Motor neuron (in vitro differentiated cells): ENCODE data around the gene ZMYND15. TPM values are rescaled to one million over a fixed set of nuclear protein-coding genes. Genes with fewer than 3 reads are reported as not detected.
"Not testable (repeated sequence)": the region's sequence is repeated elsewhere in the genome, so short reads cannot be mapped to it uniquely, and the experiment has no call there.

ENCODE experiments used
- ATAC-seq, 8 experiments: fragments of 200-7000 bp; cut with Tn5 transposase; replicated peaks in 6 of 8; 2 replicates each; pipeline ENCODE4 v1.8.0; 2021; ENCODE audit warnings: mild to moderate bottlenecking in 8 of 8, moderate library complexity in 8 of 8
- H3K27ac ChIP-seq, 2 donors: fragments of 250-450 bp; sonication (Bioruptor Pico); 2 replicates each; pipeline ENCODE4 v1.9.0; 2021; ENCODE audit warnings: antibody characterized with exemption in 2 of 2, mild to moderate bottlenecking in 2 of 2, moderate library complexity in 1 of 2
- H3K4me1 ChIP-seq, 2 donors: fragments of 250-450 bp; sonication (Bioruptor Pico); replicated peaks in 1 of 2; 2 replicates each; pipeline ENCODE4 v1.6.1; 2021; ENCODE audit warnings: antibody characterized with exemption in 2 of 2, mild to moderate bottlenecking in 2 of 2, moderate library complexity in 1 of 2
- H3K4me3 ChIP-seq, 5 donors: fragments of 250-450 bp; sonication (Bioruptor Pico); 2 replicates each; pipeline ENCODE4 v1.9.0; 2021; ENCODE audit warnings: antibody characterized with exemption in 5 of 5, mild to moderate bottlenecking in 5 of 5, moderate library complexity in 4 of 5
- WGBS, 10 experiments: fragments of 450-650 bp; shearing (Covaris generic); methylation state at CpG; one replicate each; pipeline ENCODE4 v1.0.0; 2022; 5-methylcytosine and 5-hydroxymethylcytosine counted together
- in situ Hi-C, 9 experiments: fragments of 400-800 bp; cut with MboI; loops; one replicate each; pipeline ENCODE4 v1.15.0; 2021; ENCODE audit warnings: low sequenced_read_pairs in 9 of 9, low pct_unique_long_range_greater_than_20kb in 2 of 9; ENCODE audit not compliant: unreplicated experiment in 9 of 9
- total RNA-seq, 8 experiments: library from RNA; unstranded; fragments of 300-600 nt; gene quantifications; 2 replicates each; pipeline versions ENCODE4 v1.2.3 to v1.2.4, GENCODE V29; 2022

Gene ZMYND15
- total RNA-seq, 8 experiments from 2014 or later, result 0.14 to 1.1 (median 0.51) TPM; not detected in 1

DNA sequence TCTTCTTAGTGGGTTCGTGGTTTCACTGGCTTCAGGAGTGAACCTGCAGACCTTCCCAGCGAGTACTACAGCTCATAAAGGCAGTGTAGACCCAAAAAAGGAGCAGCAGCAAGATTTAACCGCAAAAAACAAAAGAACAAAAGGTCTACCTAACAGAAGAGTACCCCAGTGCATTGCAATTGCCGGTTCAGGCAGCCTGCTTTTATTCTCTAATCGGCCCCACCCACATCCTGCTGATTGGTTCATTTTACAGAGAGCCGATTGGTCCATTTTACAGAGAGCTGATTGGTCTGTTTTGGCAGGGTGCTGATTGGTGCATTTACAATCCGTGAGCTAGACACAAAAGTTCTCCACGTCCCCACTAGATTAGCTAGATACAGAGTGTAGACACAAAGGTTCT is 31.2 kb upstream of the ZMYND15 start:
- H3K4me3 ChIP-seq, result no peak overlapping the region
- in situ Hi-C loops, result loop anchor here in 1 of 9 experiments (25.0 kb wide), 1 partner anchor 179 kb away; the partner anchor contains the start of gene C17orf107
- H3K4me1 ChIP-seq, result peaks cover 6 to 10% of the 10 kb centered on the region in 2 donors
- WGBS, 10 experiments, result 0 to 100% (median 74%) methylated on average over 1 to 4 of the region's 8 CpGs; no CpG with 5 or more reads in 3 of the 10 experiments
- no peak overlapping the region for H3K27ac ChIP-seq
- ATAC-seq, result no peak

DNA sequence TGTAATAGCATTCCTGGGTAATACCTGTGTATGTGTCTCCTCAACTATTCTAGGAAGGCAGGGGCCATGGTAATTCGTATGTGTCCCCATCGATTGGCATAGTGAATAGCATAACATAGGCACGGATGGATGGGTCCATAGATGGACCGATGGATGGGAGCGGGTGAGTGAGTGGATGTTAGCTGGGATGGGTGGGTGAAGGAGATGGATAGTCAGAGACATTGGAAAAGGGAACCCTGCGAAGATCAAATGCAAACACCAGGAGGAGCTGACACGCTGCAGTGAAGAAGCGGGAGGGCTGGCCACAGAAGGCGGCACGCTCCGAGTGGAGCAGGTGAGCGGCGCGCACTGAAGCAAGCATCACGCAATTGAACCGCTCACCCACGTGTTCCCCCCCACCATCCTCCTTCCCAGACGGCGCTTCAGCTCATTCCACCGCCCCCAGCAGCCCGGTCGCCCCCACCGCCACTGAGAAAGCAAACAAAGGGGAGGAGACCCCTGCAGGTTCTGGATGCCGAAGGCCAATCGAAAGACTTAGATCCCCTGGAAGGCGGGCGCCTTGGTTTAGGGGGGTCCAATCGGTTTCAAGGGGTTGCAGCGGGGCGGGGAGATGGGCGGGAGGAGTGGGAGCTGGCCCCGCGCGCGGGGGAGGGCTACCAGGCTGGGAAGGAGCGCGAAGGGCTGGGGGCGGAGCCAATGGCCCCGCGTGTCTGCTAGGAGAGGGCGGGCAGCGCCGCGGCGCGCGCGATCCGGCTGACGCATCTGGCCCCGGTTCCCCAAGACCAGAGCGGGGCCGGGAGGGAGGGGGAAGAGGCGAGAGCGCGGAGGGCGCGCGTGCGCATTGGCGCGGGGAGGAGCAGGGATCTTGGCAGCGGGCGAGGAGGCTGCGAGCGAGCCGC is 29.6 kb upstream of the ZMYND15 start, which contains the start of gene ARRB2:
TSS of gene ARRB2 (plus strand) at position 839 of the 899 bp plus-strand sequence. CDS start 90 bp downstream, outside the sequence.
- in situ Hi-C loops, result loop anchor here in 1 of 9 experiments (25.0 kb wide), 1 partner anchor 177 kb away; the partner anchor contains the start of gene C17orf107
- Histone ChIP-seq H3K4me3 (peak within 1 kb of the TSS; percentile 53 to 81 (median 74)), H3K27ac (peak within 1 kb of the TSS; percentile 73 to 87), H3K4me1 (peaks cover 6 to 8% of the 10 kb centered on the region in 2 donors)
- peak; percentile 82 to 87 (median 85) for ATAC-seq
- WGBS, 10 experiments, result 0 to 3% (median 0%) methylated on average over 1 to 15 of the region's 67 CpGs; no CpG with 5 or more reads in 3 of the 10 experiments

DNA sequence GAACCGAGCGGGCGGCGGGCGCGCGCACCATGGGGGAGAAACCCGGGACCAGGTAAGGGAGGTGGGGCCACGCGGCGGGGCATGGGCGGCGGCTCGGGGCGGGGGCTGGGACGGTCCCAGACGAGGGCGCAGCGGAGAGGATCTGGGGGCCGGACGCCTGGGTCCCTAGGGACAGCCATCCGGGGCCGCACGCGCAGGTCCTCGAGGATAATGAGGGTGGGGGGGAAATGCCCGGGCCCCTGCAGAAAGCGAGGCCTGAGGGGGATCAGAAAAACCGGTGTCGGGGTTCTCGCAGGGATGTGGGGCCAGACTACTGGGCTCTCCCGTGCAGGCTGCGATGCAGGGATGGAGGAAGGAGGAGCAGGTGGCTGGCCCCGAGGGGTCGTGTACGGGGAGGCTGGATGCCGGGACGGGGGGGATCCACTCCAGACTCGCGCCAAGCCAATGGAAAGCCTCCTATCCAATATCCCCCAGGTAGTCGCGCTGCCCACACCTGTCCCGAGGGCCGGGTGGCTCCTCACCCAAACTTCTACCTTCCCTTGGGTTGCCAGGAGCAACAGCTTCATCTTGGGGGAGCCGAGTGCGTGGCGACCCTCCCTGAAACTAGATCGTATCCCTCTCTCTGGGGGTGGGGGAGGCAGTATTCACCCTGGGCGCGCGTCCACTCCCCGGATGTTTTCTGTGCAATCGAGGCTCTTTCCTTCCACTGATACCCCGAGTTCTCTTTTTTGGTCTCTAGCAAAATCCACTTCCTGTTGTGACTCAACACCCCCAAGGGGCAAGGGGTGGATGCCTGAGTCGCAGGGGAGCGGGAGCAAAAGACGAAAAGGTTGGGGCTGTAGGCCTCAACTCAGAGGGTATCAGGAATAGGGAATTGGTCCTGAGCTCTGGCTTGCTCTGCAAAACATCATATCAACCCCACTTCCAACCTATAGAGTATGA is 28.7 kb upstream of the ZMYND15 start:
- 0 to 72% (median 29%) methylated on average over 1 to 17 of the region's 57 CpGs for WGBS, 10 experiments
- Histone ChIP-seq H3K4me3 (peak overlapping the region; percentile 53 to 81 (median 74)), H3K27ac (peak overlapping the region; percentile 73 to 87), H3K4me1 (peaks cover 6 to 8% of the 10 kb centered on the region in 2 donors)
- in situ Hi-C loops, result loop anchor here in 1 of 9 experiments (25.0 kb wide), 1 partner anchor 176 kb away; the partner anchor contains the start of gene C17orf107
- ATAC-seq, result peak in 7 of 8 experiments; percentile 0 to 6 (median 1)

DNA sequence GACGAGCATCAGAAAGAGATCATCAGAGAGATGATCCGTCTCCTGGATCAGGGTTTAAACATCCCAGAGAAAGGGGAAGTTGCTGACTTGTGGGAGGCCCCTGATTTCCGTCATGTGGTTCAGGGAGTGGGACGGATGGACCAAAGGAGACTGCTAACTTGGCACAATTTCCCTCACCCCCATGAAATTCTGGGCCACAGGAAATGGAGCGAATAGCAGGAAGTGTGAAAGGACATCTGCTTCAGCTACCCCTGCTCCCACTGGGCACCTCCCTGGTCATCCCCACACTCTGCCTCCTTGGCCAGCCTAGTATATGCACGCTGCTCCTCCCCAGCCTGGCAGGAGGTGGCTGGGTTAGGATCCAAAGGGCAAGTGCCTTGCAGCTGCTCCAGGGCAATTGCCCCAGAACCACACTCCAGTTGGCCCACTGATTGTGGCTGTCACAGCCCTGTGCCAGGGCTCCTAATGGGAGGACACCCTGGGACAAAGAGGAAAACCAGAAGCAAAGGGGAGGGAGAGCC is 27.9 kb upstream of the ZMYND15 start:
- in situ Hi-C loops, result loop anchor here in 1 of 9 experiments (25.0 kb wide), 1 partner anchor 176 kb away; the partner anchor contains the start of gene C17orf107
- Histone ChIP-seq H3K27ac (no peak overlapping the region), H3K4me1 (peaks cover 6 to 8% of the 10 kb centered on the region in 2 donors), H3K4me3 (peak overlapping the region in 4 of 5 donors; percentile 53 to 81 (median 76))
- 0 to 80% (median 63%) methylated on average over 1 to 4 of the region's 6 CpGs; no CpG with 5 or more reads in 2 of the 10 experiments for WGBS, 10 experiments
- ATAC-seq, result no peak

DNA sequence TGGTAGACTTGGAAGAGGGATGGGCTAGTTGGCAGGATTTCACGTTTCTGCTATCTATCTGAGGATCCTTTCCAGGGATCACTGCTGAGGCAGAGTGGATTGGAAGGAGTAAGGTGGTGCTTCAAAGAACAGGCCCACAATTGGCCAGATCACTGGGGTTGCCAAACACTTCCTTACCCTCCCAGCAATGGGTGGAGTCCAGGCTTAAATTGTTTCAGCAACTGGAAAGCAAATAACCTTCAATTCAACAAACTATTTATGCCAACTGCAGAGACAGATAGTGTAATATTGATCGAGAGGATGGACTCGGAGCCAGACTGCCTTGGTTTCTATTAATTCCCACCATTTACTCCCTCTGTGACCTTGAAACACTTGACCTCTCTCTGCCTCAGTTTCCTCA is 27.1 kb upstream of the ZMYND15 start:
- H3K4me3 ChIP-seq, result no peak overlapping the region
- peaks cover 6 to 8% of the 10 kb centered on the region in 2 donors for H3K4me1 ChIP-seq
- H3K27ac ChIP-seq, result no peak overlapping the region
- 64 to 100% (median 100%) methylated on average over 1 to 3 of the region's 3 CpGs; no CpG with 5 or more reads in 3 of the 10 experiments for WGBS, 10 experiments
- no peak for ATAC-seq
- in situ Hi-C loops, result loop anchor here in 1 of 9 experiments (25.0 kb wide), 1 partner anchor 175 kb away; the partner anchor contains the start of gene C17orf107

DNA sequence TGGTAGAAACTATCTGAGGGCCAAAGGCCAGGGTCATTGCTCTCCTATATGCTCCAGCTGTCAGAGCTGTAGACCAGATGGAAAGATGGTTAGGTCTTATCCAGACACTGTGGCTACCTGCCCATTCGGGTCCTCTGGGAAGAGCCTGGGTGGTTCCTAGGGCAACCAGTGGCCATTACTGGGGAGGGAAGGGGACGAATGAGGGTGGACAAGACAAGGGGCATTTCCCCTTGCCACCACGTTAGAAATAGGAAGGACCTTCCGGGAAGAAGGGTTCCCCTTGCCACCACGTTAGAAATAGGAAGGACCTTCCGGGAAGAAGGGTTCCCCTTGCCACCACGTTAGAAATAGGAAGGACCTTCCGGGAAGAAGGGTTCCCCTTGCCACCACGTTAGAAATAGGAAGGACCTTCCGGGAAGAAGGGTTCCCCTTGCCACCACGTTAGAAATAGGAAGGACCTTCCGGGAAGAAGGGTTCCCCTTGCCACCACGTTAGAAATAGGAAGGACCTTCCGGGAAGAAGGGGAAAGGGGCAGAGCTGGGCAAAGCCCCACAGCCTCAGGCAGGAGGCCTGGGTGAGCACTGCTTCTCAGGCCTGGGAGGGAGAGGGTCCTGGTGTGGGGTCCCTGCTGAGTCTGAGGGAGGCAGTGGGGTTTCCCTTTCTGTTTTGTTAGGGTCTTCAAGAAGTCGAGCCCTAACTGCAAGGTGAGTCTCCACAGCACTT is 25.1 kb upstream of the ZMYND15 start:
- H3K27ac ChIP-seq, H3K4me1 ChIP-seq, H3K4me3 ChIP-seq, ATAC-seq: not testable (repeated sequence)
- in situ Hi-C loops, result loop anchor here in 1 of 9 experiments (25.0 kb wide), 1 partner anchor 173 kb away; the partner anchor contains the start of gene C17orf107
- WGBS, 10 experiments, result 60 to 100% methylated on average over 1 to 3 of the region's 15 CpGs; no CpG with 5 or more reads in 8 of the 10 experiments

DNA sequence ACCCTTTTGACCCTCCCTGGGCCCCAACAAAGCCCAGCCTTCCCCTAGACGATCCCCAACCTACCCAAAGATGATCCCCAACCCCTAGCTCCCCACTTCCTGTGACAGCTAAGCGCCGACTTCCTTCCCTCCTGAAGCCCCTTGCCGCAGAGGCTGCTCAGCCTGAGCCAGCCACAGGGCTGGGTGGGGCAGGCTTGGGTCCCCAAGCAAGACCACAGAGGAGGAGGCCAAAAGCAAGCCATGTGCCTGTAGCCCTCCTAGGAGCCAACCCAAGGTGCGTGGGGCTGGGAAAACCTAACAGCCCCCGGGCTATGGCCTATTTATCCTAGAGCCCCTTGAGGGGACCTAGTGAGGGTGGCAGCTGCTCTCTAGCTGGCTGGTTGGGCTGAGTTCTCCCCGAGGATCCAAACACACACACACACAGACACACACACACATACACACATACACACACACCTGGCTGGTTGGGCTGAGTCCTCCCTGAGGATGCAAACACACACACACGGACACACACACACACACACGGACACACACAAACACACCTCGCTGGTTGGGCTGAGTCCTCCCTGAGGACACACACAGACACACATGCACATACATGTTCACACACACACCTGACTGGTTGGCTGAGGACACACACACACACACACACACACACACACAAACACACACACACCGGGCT is 24.4 kb upstream of the ZMYND15 start:
- Histone ChIP-seq H3K27ac (no peak overlapping the region), H3K4me1 (peaks cover 6 to 8% of the 10 kb centered on the region in 2 donors), H3K4me3 (no peak overlapping the region)
- no peak for ATAC-seq
- 60 to 80% (median 70%) methylated on average over 1 to 2 of the region's 11 CpGs; no CpG with 5 or more reads in 6 of the 10 experiments for WGBS, 10 experiments
- in situ Hi-C loops, result loop anchor here in 1 of 9 experiments (25.0 kb wide), 1 partner anchor 172 kb away; the partner anchor contains the start of gene C17orf107

DNA sequence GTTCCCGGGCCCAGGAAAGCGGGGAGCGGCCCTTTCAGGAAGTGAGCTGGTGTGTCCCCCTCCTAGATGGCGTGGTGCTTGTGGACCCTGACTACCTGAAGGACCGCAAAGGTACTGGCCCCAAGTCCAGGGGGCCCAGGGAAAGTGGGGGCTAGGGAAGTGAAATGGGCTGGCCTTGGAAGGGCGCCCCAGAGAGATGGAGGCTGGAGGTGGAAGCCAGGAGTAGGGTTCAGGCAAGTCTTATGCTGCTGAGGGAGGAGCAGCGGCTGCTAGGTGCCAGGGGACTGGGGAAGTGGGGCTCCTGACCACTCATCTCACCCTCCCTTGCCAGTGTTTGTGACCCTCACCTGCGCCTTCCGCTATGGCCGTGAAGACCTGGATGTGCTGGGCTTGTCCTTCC is 23.6 kb upstream of the ZMYND15 start:
- H3K27ac ChIP-seq, result no peak overlapping the region
- in situ Hi-C loops, result loop anchor here in 1 of 9 experiments (25.0 kb wide), 1 partner anchor 171 kb away; the partner anchor contains the start of gene C17orf107
- ATAC-seq, result no peak
- WGBS, 10 experiments, result 89 to 100% (median 94%) methylated on average over 3 to 6 of the region's 10 CpGs; no CpG with 5 or more reads in 6 of the 10 experiments
- H3K4me3 ChIP-seq, result no peak overlapping the region
- peaks cover 6 to 8% of the 10 kb centered on the region in 2 donors for H3K4me1 ChIP-seq

DNA sequence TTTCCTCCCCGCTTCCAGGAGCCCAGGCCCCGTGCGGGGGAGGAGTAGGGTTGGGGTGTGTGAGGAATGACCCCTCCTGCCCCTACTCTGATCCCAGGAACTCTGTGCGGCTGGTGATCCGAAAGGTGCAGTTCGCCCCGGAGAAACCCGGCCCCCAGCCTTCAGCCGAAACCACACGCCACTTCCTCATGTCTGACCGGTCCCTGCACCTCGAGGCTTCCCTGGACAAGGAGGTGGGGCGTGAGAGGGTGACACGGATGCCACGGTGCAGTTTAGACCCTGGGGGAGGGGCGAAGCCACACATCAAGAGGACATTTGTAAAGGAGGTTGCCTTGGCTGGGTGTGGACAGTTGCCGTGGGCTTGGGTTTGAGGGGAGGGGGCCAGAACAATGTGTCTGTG is 21.8 kb upstream of the ZMYND15 start:
- in situ Hi-C loops, result loop anchor here in 1 of 9 experiments (25.0 kb wide), 1 partner anchor 170 kb away; the partner anchor contains the start of gene C17orf107
- 70 to 100% (median 97%) methylated on average over 1 to 7 of the region's 17 CpGs; no CpG with 5 or more reads in 3 of the 10 experiments for WGBS, 10 experiments
- Histone ChIP-seq H3K4me3 (no peak overlapping the region), H3K27ac (no peak overlapping the region), H3K4me1 (no peaks in the 10 kb centered on the region)
- ATAC-seq, result no peak

DNA sequence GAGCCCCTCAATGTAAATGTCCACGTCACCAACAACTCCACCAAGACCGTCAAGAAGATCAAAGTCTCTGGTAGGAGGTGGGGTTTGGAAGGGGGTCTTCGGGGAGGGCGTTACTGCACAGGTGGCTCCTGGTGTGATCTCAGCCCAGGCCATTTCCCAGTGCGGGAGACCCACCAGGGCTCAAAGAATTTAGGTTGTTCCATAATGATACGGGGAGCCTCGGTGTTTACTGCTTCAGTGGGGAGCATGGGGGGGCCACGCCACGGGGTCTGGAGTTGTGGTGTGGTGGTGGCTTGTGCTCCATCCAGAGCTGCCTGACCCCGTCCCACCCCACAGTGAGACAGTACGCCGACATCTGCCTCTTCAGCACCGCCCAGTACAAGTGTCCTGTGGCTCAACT is 21.4 kb upstream of the ZMYND15 start:
- Histone ChIP-seq H3K27ac (no peak overlapping the region), H3K4me1 (no peaks in the 10 kb centered on the region), H3K4me3 (no peak overlapping the region)
- WGBS, 10 experiments, result 92 to 100% (median 100%) methylated on average over 1 to 4 of the region's 13 CpGs; no CpG with 5 or more reads in 5 of the 10 experiments
- no peak for ATAC-seq
- in situ Hi-C loops, result loop anchor here in 1 of 9 experiments (25.0 kb wide), 1 partner anchor 169 kb away; the partner anchor contains the start of gene C17orf107

DNA sequence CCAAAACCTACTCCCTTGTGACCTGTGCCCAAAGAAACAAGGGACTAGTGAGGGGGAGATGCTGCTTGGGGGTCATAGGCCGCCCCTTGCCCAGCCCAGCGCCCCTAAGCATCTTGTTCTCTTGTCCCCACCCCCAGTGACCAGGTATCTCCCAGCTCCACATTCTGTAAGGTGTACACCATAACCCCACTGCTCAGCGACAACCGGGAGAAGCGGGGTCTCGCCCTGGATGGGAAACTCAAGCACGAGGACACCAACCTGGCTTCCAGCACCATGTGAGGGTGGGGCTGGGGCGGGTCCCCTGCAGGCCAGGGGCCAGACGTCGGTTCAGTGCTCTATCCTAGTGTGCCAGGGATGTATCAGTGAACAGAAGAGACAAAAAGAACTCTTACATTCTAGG is 20.5 kb upstream of the ZMYND15 start:
- ATAC-seq, result no peak
- no peak overlapping the region for H3K27ac ChIP-seq
- no peaks in the 10 kb centered on the region for H3K4me1 ChIP-seq
- WGBS, 10 experiments, result 0% methylated on average over 1 of the region's 10 CpGs; no CpG with 5 or more reads in 9 of the 10 experiments
- no peak overlapping the region for H3K4me3 ChIP-seq
- in situ Hi-C loops, result loop anchor here in 1 of 9 experiments (25.0 kb wide), 1 partner anchor 168 kb away; the partner anchor contains the start of gene C17orf107
